ENCODE measurements around the gene CELF1. TPM values are rescaled to one million over a fixed set of nuclear protein-coding genes. Genes with fewer than 3 reads are reported as not detected.

The CELF1 gene
- total and polyA plus RNA-seq, 2 of the 4 experiments (the other 2 are of a cell fraction), result 63.3 to 135 TPM

DNA sequence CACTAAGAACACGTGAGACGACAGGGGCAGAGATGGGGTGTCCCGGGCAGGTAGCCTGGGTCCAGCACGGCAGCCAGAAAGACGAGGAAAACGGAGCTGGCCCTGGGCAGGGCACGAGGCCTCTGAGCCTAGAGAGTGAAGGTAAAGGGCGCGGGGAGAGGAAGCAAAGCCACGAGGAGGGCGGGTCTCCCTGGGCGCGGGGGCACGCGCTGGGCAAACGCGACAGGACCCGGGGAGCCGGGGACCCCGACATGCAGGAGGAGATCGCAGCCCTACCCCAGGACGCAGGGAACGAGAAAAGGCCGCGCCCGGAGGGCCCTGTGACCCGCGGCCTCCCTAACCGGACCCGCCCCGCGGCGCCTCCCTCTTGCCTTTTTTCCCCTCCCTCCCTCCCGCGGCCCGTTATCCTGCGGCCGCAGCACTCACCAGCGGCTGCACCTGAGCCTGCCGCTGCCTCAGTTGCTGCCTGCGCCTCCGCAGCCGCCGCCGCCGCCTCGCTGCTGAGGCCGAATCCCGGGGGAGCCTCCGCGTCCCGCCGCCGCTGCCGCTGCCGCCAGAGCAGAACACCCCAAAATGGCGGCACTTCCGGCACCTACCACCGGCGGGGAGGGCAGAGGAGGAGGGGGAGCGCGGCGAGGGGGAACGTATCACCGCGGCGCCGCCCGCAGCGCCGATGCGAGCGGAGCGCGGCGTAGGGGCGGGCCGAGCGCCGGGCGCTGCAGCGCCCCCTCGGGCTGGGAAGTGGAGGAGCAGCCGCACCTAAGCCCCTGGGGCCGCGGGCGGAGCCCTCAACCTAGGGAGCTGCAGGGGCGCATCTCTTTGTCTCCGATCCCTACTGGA, at the start of gene CELF1 (continued):
- TF ChIP-seq, protein P1, sequence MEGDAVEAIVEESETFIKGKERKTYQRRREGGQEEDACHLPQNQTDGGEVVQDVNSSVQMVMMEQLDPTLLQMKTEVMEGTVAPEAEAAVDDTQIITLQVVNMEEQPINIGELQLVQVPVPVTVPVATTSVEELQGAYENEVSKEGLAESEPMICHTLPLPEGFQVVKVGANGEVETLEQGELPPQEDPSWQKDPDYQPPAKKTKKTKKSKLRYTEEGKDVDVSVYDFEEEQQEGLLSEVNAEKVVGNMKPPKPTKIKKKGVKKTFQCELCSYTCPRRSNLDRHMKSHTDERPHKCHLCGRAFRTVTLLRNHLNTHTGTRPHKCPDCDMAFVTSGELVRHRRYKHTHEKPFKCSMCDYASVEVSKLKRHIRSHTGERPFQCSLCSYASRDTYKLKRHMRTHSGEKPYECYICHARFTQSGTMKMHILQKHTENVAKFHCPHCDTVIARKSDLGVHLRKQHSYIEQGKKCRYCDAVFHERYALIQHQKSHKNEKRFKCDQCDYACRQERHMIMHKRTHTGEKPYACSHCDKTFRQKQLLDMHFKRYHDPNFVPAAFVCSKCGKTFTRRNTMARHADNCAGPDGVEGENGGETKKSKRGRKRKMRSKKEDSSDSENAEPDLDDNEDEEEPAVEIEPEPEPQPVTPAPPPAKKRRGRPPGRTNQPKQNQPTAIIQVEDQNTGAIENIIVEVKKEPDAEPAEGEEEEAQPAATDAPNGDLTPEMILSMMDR (conservative IDR thresholded peaks at IDR 0.05; ENCODE audit: low read depth, low read length), result peak; percentile 96
- no peak for TF ChIP-seq RCOR1 (IDR thresholded peaks at IDR 0.05; ENCODE audit: insufficient replicate concordance, low read length)
- TF ChIP-seq SMC3 (IDR thresholded peaks at IDR 0.05; ENCODE audit: low read depth, low read length), result peak; percentile 56
- TF ChIP-seq MXI1 (IDR thresholded peaks at IDR 0.05; ENCODE audit: borderline replicate concordance, low read depth, low read length), result no peak

Data from IMR-90 (cell line).